IMR-90 (cell line): ENCODE results near the gene ARHGAP35.

ENCODE experiments used
- CEBPB ChIP-seq: IDR thresholded peaks from 2 replicates; pipeline ENCODE4 v1.6.1; 2012; ENCODE audit warnings: low read depth, low read length, improper control_type of control experiment
- CTCF ChIP-seq: conservative IDR thresholded peaks from 2 replicates; pipeline ENCODE4 v1.5.1; 2012; ENCODE audit warnings: mild to moderate bottlenecking, low read depth, low read length, improper control_type of control experiment
- MAFK ChIP-seq: IDR thresholded peaks from 2 replicates; pipeline ENCODE4 v1.6.1; 2012; ENCODE audit warnings: low read depth, low read length, improper control_type of control experiment
- MXI1 ChIP-seq: IDR thresholded peaks from 2 replicates; pipeline ENCODE4 v1.6.1; 2012; ENCODE audit warnings: low read depth, mild to moderate bottlenecking, low read length, moderate library complexity, borderline replicate concordance
- POLR2A ChIP-seq: IDR thresholded peaks from 2 replicates; pipeline ENCODE4 v1.6.1; 2012; ENCODE audit warnings: mild to moderate bottlenecking, low read depth, low read length
- RAD21 ChIP-seq: IDR thresholded peaks from 2 replicates; pipeline ENCODE4 v1.6.1; 2012; ENCODE audit warnings: low read length, improper control_type of control experiment
- RFX5 ChIP-seq: IDR thresholded peaks from 2 replicates; pipeline ENCODE4 v1.8.0; 2012; ENCODE audit warnings: low read depth, mild to moderate bottlenecking, low read length, moderate library complexity

- TF ChIP-seq RAD21 = peak; percentile 94
- peak; percentile 55 for TF ChIP-seq POLR2A
- peak; percentile 95 for TF ChIP-seq CTCF
- TF ChIP-seq RFX5 = no peak; the same call in 1 of the 2 replicates
- TF ChIP-seq MAFK = no peak
- peak; percentile 89 for TF ChIP-seq CEBPB
- peak; percentile 52 for TF ChIP-seq MXI1
These were observed 4.5 kb upstream of the ARHGAP35 start for GRCh38 chr19:46856062-46857022.
